NCI-H1930 (cell line): ENCODE measurements around the gene FAM156B.
"Not testable (repeated sequence)": the region's sequence is repeated elsewhere in the genome, so short reads cannot be mapped to it uniquely, and the experiment has no call there.

Experiments used
- DNase-seq, 2 experiments: peaks; one replicate each; lab custom pipeline; 2025; lab: John Stamatoyannopoulos, UW

Gene FAM156B

DNA sequence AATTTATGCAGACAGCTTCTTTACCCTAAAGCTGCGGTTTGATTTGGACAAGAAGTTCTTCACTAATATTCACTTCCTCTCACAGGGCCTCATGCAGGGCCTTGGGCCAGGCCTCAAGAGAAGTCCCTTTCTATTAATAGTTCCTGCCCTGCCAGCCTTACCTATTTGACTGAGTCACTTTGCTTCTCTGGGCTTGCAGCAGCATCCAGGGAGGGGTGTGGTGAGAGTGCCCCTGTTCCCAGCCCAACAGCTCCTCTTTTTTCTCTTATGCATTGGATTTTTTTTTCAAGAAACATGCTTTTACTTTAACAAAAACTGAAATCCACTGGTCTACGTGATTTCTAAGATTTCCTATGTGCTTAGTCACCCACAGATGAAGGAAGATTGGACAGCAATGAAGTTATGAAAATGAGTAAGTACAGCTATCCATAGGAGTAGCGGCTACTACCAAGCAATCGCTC is 26.7 kb downstream of the FAM156B start:
- DNase-seq, result no peak

DNA sequence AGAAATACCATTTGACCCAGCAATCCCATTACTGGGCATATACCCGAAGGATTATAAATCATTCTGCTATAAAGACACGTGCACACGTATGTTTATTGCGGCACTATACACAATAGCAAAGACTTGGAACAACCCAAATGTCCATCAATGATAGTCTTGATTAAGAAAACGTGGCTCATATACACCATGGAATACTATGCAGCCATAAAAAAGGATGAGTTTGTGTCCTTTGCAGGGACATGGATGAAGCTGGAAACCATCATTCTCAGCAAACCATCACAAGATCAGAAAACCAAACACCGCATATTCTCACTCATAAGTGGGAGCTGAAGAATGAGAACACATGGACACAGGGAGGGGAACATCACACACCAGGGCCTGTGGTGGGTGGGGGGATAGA is 33.1 kb downstream of the FAM156B start:
- not testable (repeated sequence) for DNase-seq

GRCh38 chrX:52933213-52933612 is 36.1 kb downstream of the FAM156B start:
- no peak for DNase-seq

- DNase-seq, result peak in 1 of 2 experiments; percentile 3
These were observed 37.0 kb downstream of the FAM156B start for GRCh38 chrX:52933976-52934703.

DNA sequence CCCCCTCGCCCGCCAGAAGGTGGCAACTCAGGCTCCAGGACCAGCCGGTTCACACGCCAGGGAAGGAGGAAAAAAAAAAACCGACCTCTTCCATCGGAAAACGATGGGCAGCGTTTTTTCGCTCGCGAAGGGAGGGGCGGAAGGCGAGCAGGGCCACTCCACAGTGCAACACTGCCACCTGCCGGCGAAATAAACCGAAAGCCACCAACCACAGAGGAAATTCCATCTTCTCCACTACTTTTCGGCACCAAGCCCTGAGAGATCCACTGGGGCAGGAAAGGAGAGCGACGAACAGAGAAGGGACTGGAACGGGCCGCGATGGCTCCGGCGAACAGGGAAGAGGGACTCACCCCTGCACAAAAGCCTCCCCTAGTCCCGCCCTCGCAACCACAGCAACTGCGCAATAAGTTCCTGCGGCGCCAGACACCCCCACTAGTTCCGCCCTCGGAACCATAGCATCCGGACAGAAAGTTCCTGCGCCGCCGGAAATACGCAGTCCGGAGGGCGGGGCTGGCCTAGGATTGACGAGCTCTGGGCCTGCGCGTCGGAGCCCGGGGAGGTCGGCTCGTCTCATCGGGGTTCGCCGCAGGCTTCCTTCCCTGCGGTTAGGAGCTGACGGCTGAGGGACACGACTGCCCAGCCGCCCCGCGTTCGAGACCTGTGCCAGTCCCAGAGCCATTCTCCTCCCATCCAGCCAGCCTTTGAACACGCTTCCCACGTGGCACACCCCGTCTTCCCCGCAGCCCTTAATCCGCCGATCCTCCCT is 37.8 kb downstream of the FAM156B start:
- peak; percentile 84 to 91 for DNase-seq

DNA sequence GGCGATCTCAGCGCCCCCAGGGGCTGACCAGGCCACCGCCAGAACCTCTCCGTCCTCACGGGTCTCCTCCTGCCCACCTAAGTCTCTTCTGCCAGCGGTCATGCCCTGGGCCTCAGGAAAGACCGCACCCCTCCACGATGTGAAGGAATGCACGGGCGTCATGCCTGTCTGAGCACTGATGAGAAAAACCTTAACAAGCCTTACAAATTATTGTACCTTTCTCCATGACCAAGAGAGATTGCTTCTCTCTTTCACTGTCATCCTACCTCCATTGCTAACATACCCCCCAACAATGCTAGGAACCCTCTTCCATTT is 38.3 kb downstream of the FAM156B start:
- not testable (repeated sequence) for DNase-seq

GRCh38 chrX:52940704-52941103 is 43.6 kb downstream of the FAM156B start:
- DNase-seq, result not testable (repeated sequence)

GRCh38 chrX:52941728-52942127 is 44.6 kb downstream of the FAM156B start:
- not testable (repeated sequence) for DNase-seq

GRCh38 chrX:52945838-52946494 is 48.8 kb downstream of the FAM156B start:
- DNase-seq, result not testable (repeated sequence)

- DNase-seq, result not testable (repeated sequence)
These were observed 50.4 kb downstream of the FAM156B start for GRCh38 chrX:52947501-52947900.

- not testable (repeated sequence) for DNase-seq
These were observed 51.1 kb downstream of the FAM156B start for GRCh38 chrX:52948265-52948664.

GRCh38 chrX:52949325-52949724 is 52.2 kb downstream of the FAM156B start:
- DNase-seq, result not testable (repeated sequence)

DNA sequence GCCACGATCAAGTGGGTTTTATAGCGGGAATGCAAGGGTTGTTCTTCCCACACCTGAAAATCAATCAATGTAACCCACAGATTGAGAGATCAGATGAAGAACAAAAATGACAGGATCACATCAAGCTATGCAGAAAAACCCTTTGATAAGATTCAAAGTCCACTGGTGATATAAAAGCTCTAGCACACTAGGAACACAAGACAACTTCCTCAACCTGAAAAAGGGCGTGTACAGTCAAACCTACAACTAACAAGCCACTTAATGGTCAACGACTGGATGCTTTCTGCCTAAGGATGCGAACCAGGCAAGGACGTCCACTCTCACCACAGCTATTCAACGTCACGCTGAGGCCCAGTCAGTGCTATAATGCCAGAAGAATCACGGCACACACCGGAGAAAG is 52.8 kb downstream of the FAM156B start:
- not testable (repeated sequence) for DNase-seq
